ENCODE data around the gene CNTROB. TPM values are rescaled to one million over a fixed set of nuclear protein-coding genes. Genes with fewer than 3 reads are reported as not detected.

CNTROB gene
- total and polyA plus RNA-seq, 2 of the 4 experiments (the other 2 are of a cell fraction), result 12.7 to 26.4 TPM

DNA sequence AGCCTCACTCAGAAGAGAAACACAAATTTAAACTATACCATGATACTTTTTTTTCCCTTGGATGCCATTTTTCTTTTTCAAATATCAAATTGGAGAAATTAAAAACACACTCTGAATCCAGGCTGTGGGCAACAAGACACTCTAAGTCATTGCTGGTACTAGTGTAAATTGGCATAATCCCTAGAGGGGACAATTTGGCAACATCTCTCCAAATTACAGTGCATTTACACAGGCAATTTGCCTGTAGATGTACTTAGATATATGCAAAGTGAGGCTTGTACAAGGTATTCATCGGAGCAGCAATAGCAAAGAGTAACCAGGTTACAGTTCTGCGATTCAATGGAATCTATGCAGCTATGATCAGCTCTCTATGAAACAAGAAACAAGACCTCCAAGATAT, 63.7 kb downstream of the CNTROB start (continued):
- TF ChIP-seq, protein P1, sequence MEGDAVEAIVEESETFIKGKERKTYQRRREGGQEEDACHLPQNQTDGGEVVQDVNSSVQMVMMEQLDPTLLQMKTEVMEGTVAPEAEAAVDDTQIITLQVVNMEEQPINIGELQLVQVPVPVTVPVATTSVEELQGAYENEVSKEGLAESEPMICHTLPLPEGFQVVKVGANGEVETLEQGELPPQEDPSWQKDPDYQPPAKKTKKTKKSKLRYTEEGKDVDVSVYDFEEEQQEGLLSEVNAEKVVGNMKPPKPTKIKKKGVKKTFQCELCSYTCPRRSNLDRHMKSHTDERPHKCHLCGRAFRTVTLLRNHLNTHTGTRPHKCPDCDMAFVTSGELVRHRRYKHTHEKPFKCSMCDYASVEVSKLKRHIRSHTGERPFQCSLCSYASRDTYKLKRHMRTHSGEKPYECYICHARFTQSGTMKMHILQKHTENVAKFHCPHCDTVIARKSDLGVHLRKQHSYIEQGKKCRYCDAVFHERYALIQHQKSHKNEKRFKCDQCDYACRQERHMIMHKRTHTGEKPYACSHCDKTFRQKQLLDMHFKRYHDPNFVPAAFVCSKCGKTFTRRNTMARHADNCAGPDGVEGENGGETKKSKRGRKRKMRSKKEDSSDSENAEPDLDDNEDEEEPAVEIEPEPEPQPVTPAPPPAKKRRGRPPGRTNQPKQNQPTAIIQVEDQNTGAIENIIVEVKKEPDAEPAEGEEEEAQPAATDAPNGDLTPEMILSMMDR (conservative IDR thresholded peaks at IDR 0.05; ENCODE audit: low read depth, low read length), result no peak
- TF ChIP-seq SMC3 (IDR thresholded peaks at IDR 0.05; ENCODE audit: low read depth, low read length), result no peak

DNA sequence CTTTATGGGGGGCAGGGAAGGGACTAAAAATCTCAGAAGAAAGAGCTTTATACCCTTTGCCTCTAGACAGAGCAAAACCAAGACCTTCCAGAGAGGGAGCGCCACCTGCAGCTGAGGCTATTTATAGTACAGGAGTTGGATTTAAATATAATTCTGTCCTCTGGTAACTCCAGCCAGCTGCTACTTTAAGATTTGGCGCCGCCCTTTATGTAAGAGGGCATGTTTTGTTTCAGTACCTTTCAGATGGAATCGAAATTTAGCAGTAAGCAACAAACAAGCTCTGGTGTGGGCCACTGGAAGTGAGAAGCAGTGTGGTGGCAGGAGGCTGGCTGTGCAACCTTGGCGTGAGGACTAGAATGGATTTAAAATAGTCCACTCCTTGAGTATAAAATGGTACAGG, 65.2 kb downstream of the CNTROB start:
- intact Hi-C loops (cut with micrococcal nuclease) (no loop called here), in situ Hi-C loops (cut with MboI; ENCODE audit: low sequenced_read_pairs) (loop anchor here (25.0 kb wide), 1 partner anchor 260 kb away; no protein-coding TSS in a partner anchor), dilution Hi-C loops (cut with HindIII; ENCODE audit: low sequenced_read_pairs, unreplicated experiment) (no loop called here)
- no peak overlapping the region for H3K27ac ChIP-seq (ENCODE audit: insufficient read depth, low read length)
- H3K18ac ChIP-seq (ENCODE audit: low read depth, low read length), result no peak overlapping the region
- no peak overlapping the region for H2AFZ ChIP-seq (replicated peaks; ENCODE audit: low read length, poor library complexity)
- H3K9me3 ChIP-seq (ENCODE audit: control insufficient read depth, insufficient read depth, low read length), result no peaks in the 10 kb centered on the region
- H3K79me1 ChIP-seq (ENCODE audit: low read depth in 1 of 2, low read length in 2 of 2), result no peaks in the 10 kb centered on the region
- H3K36me3 ChIP-seq (ENCODE audit: control insufficient read depth, insufficient read depth, low read length), result no peaks in the 10 kb centered on the region
- no TSS peak for BruUV-seq (replicated peaks)
- no peak overlapping the region for H2AK9ac ChIP-seq (replicated peaks; ENCODE audit: low read depth, low read length, poor library complexity)
- no peak overlapping the region for H3K4ac ChIP-seq (ENCODE audit: low read depth, low read length)
- TF ChIP-seq RCOR1 (IDR thresholded peaks at IDR 0.05; ENCODE audit: insufficient replicate concordance, low read length), result no peak
- TF ChIP-seq SMC3 (IDR thresholded peaks at IDR 0.05; ENCODE audit: low read depth, low read length), result 0 out of 2 replicates have a peak, but pooled peaks have one; percentile 19
- no peak for TF ChIP-seq RAD21 (IDR thresholded peaks at IDR 0.05; ENCODE audit: low read length)
- TF ChIP-seq, protein P1 (conservative IDR thresholded peaks at IDR 0.05; ENCODE audit: low read depth, low read length), result peak; percentile 56
- no peak overlapping the region for H3K4me3 ChIP-seq (ENCODE audit: insufficient read depth, low read depth, low read length)
- no peak overlapping the region for H2BK5ac ChIP-seq (ENCODE audit: low read depth, low read length, poor library complexity, severe bottlenecking)
- H2BK15ac ChIP-seq (ENCODE audit: low read depth, low read length), result no peak overlapping the region
- 64% methylated on average over 4 of the region's 5 CpGs; no CpG with 5 or more reads in 1 of the 2 experiments for WGBS, 2 experiments (ENCODE audit: extremely low coverage in 2 of 2, insufficient read length in 1 of 2)
- H3K4me1 ChIP-seq (ENCODE audit: control insufficient read depth, insufficient read depth, low read length), result no peaks in the 10 kb centered on the region
- 0 out of 2 replicates have a peak, but pooled peaks cover 2% of the 10 kb centered on the region for H3K9me1 ChIP-seq (ENCODE audit: insufficient read depth, low read length)
- H3K9ac ChIP-seq (ENCODE audit: low read depth, low read length), result no peak overlapping the region
- H3K27me3 ChIP-seq (ENCODE audit: control insufficient read depth, insufficient read depth, low read length), result peaks cover 39% of the 10 kb centered on the region
- H2BK20ac ChIP-seq (ENCODE audit: low read depth, low read length), result no peak overlapping the region
- H3K56ac ChIP-seq (ENCODE audit: extremely low read depth, insufficient read depth, low read length), result no peak overlapping the region
- H3K14ac ChIP-seq (replicated peaks; ENCODE audit: low read depth, low read length), result no peak overlapping the region
- ChIA-PET CTCF (interaction anchor here (0.7 to 1.5 kb wide), 3 partner anchors 44 to 84 kb away, joined by 3 to 7 read pairs (median 3); no protein-coding TSS in a partner anchor), POLR2A (ENCODE audit: unreplicated experiment) (no interaction called here)
- DNase-seq (peak; percentile 36), ATAC-seq (ENCODE audit: low read depth) (peak; percentile 61)
- no peak overlapping the region for H2AK5ac ChIP-seq (ENCODE audit: low read depth, low read length)
- no peak overlapping the region for H4K8ac ChIP-seq (ENCODE audit: low read depth in 2 of 2, low read length in 2 of 2)
- no peak overlapping the region for H3K23ac ChIP-seq (ENCODE audit: low read depth, low read length)
- H4K20me1 ChIP-seq (ENCODE audit: insufficient read depth, low read length), result 0 out of 2 replicates have a peak, but pooled peaks cover 4% of the 10 kb centered on the region
- no peak overlapping the region for H3K4me2 ChIP-seq (ENCODE audit: low read depth, low read length)
- H4K91ac ChIP-seq (ENCODE audit: insufficient read depth, low read depth, low read length), result no peak overlapping the region
- H2BK120ac ChIP-seq (ENCODE audit: low read depth, low read length), result no peak overlapping the region
- H4K5ac ChIP-seq (ENCODE audit: low read depth, low read length), result no peak overlapping the region
